Caco-2 (cell line): ENCODE results near the gene BAG3. TPM values are rescaled to one million over a fixed set of nuclear protein-coding genes. Genes with fewer than 3 reads are reported as not detected.

Experiments
- BruUV-seq: library from RNA; stranded (reverse); fragments of 400-500 nt; replicated peaks from 2 replicates; lab custom pipeline; 2021; lab: Mats Ljungman, UMichigan
- CTCF ChIA-PET: fragments of 300-600 bp; sonication (Branson Sonifier 250); formaldehyde crosslinking; loops from one replicate; lab custom pipeline; 2022; ENCODE audit warnings: antibody characterized with exemption; lab: Charles Lee
- POLR2A ChIA-PET: fragments of 300-600 bp; sonication (Branson Sonifier 250); formaldehyde crosslinking; loops from one replicate; lab custom pipeline; 2022; ENCODE audit warnings: antibody characterized with exemption; lab: Charles Lee
- DNase-seq, 2 experiments: peaks; one replicate each; pipeline versions ENCODE4 v3.0.0 to v3.0.0-alpha.2; 2020 to 2022
- H3K27me3 ChIP-seq: replicated peaks from 2 replicates; pipeline ENCODE4 v1.6.0; 2011; ENCODE audit warnings: low read length; ENCODE audit not compliant: control insufficient read depth, insufficient read depth
- H3K36me3 ChIP-seq: 2 replicates; pipeline ENCODE4 v1.5.1; 2011; ENCODE audit warnings: low read length; ENCODE audit not compliant: control insufficient read depth, insufficient read depth
- H3K4me1 ChIP-seq: fragments of 250-450 bp; sonication (Bioruptor Pico); 2 replicates; pipeline ENCODE4 v1.5.1; 2020; ENCODE audit warnings: mild to moderate bottlenecking
- H3K4me3 ChIP-seq: 2 replicates; pipeline ENCODE4 v1.5.1; 2011; ENCODE audit warnings: low read depth, mild to moderate bottlenecking, control low read depth, low read length
- H3K9me3 ChIP-seq: fragments of 250-450 bp; sonication (Bioruptor Pico); 2 replicates; pipeline ENCODE4 v1.5.1; 2020; ENCODE audit warnings: mild to moderate bottlenecking, moderate library complexity
- H3K27ac Mint-ChIP-seq: one replicate; pipeline ENCODE4 v1.8.0; 2022; ENCODE audit warnings: mixed read lengths; ENCODE audit not compliant: unreplicated experiment
- H3K27me3 Mint-ChIP-seq: one replicate; pipeline ENCODE4 v1.8.0; 2022; ENCODE audit warnings: mixed read lengths; ENCODE audit not compliant: insufficient read depth, unreplicated experiment
- H3K36me3 Mint-ChIP-seq: one replicate; pipeline ENCODE4 v1.8.0; 2022; ENCODE audit warnings: mild to moderate bottlenecking, mixed read lengths; ENCODE audit not compliant: insufficient read depth, unreplicated experiment
- H3K4me1 Mint-ChIP-seq: one replicate; pipeline ENCODE4 v1.8.0; 2022; ENCODE audit warnings: low read depth, mixed read lengths; ENCODE audit not compliant: unreplicated experiment
- H3K4me3 Mint-ChIP-seq: one replicate; pipeline ENCODE4 v1.8.0; 2022; ENCODE audit warnings: mild to moderate bottlenecking, moderate library complexity, mixed read lengths; ENCODE audit not compliant: unreplicated experiment
- H3K9me3 Mint-ChIP-seq: one replicate; pipeline ENCODE4 v1.8.0; 2022; ENCODE audit warnings: mixed read lengths; ENCODE audit not compliant: unreplicated experiment
- intact Hi-C: fragments of 100-400 bp; cut with micrococcal nuclease; formaldehyde crosslinking; loops from one replicate; pipeline ENCODE4 v1.10.0; 2022; ENCODE audit not compliant: unreplicated experiment
- total RNA-seq: library from RNA; stranded (reverse); gene quantifications from 2 replicates; pipeline ENCODE4 v1.2.3, GENCODE V29; 2022
- TF ChIP-seq, protein P1 (sequence below), 2 experiments: fragments of 200-600 bp in 1 of 2; IDR thresholded peaks; 1 replicate in 1 of 2; 2 replicates in 1 of 2; pipeline versions ENCODE4 v1.5.1 to v1.8.0; 2011 to 2022; ENCODE audit warnings: antibody characterized with exemption in 1 of 2, control low read depth in 1 of 2, inconsistent platforms in 1 of 2, low read depth in 1 of 2, low read length in 1 of 2, mild to moderate bottlenecking in 1 of 2, moderate library complexity in 1 of 2; ENCODE audit not compliant: insufficient read depth in 1 of 2, severe bottlenecking in 1 of 2, unreplicated experiment in 1 of 2

BAG3 gene
- total RNA-seq, 1 experiment from 2014 or later, result 30.7 TPM

DNA sequence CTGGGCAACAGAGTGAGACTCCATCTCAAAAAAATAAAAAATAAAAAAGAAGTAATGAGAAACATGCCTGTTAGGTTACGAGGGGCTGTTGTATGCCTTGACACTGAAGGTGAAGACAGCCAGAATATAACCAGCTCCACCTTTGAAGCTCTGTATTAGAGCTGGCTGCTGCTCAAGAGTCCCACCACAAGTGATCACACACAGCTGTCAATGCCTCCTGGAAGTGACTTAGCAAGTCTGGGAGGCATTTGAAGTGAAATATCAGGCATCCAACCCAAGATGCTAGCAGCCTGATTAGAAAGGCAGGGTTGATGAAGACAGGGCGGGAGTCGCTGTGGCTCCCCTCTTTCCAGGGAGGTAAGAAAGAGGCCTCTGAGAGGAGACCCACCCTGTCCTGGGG, 40.5 kb downstream of the BAG3 start:
- H3K36me3 ChIP-seq, result no peaks in the 10 kb centered on the region
- H3K27me3 ChIP-seq, result no peaks in the 10 kb centered on the region
- Mint-ChIP-seq H3K36me3 (peaks cover 9% of the 10 kb centered on the region), H3K9me3 (peaks cover 9% of the 10 kb centered on the region), H3K4me3 (no peak overlapping the region), H3K4me1 (peaks cover 30% of the 10 kb centered on the region), H3K27ac (no peak overlapping the region), H3K27me3 (no peaks in the 10 kb centered on the region)
- peaks cover 26% of the 10 kb centered on the region for H3K4me1 ChIP-seq
- ChIA-PET CTCF (no interaction called here), POLR2A (interaction anchor here (0.7 kb wide), 1 partner anchor 34 kb away, joined by 3 read pairs; the partner anchor contains the start of gene INPP5F)
- H3K4me3 ChIP-seq, result no peak overlapping the region
- TF ChIP-seq, protein P1, sequence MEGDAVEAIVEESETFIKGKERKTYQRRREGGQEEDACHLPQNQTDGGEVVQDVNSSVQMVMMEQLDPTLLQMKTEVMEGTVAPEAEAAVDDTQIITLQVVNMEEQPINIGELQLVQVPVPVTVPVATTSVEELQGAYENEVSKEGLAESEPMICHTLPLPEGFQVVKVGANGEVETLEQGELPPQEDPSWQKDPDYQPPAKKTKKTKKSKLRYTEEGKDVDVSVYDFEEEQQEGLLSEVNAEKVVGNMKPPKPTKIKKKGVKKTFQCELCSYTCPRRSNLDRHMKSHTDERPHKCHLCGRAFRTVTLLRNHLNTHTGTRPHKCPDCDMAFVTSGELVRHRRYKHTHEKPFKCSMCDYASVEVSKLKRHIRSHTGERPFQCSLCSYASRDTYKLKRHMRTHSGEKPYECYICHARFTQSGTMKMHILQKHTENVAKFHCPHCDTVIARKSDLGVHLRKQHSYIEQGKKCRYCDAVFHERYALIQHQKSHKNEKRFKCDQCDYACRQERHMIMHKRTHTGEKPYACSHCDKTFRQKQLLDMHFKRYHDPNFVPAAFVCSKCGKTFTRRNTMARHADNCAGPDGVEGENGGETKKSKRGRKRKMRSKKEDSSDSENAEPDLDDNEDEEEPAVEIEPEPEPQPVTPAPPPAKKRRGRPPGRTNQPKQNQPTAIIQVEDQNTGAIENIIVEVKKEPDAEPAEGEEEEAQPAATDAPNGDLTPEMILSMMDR (IDR thresholded peaks at IDR 0.05; ENCODE audit: insufficient read depth in 1 of 2, low read depth in 1 of 2, low read length in 1 of 2, severe bottlenecking in 1 of 2, unreplicated experiment in 1 of 2), result no peak
- no peaks in the 10 kb centered on the region; the same call in 1 of the 2 replicates for H3K9me3 ChIP-seq
- BruUV-seq, result no TSS peak
- DNase-seq, result no peak
- intact Hi-C loops, result no loop called here

DNA sequence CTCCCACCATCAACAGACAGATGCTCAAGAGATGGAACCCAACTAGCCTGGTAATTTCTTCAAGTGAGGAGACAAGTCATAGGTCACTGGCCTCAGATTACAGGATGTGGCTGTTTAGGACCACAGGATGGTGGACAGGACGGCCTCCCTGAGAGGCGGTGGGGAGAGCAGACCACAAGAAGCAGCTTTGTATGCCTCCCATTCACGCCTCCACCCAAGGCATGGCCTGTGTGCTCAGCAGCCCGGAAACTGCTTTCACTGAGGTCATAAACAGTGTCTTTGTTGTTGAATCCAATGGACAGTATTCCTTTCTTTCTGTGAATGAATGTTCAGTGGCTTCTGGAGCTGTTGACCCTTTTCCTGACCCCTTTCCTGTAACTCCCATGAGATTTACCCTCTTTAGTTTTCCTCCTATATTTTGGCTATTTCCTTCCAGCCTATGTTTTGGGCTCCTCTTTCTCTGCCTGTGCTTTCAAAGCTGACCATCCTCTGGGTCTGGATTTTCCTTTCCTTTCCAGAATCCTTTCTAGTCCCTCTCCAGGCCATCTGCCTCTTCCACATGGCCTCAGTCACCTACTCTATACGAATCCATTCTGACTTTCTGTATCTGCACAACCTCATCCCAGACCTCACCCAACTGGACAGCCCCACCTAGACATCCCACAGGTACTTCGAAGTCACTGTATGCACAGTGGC, 42.2 kb downstream of the BAG3 start:
- Mint-ChIP-seq H3K4me1 (peaks cover 15% of the 10 kb centered on the region), H3K27ac (no peak overlapping the region), H3K9me3 (peaks cover 9% of the 10 kb centered on the region), H3K4me3 (no peak overlapping the region), H3K27me3 (no peaks in the 10 kb centered on the region), H3K36me3 (no peaks in the 10 kb centered on the region)
- ChIA-PET CTCF (no interaction called here), POLR2A (interaction anchor here (1.2 kb wide), 1 partner anchor 13 kb away, joined by 7 read pairs; no protein-coding TSS in a partner anchor)
- DNase-seq, result no peak
- BruUV-seq, result no TSS peak
- intact Hi-C loops, result no loop called here
- Histone ChIP-seq H3K4me3 (no peak overlapping the region), H3K4me1 (peaks cover 12% of the 10 kb centered on the region), H3K27me3 (no peaks in the 10 kb centered on the region), H3K9me3 (no peaks in the 10 kb centered on the region; the same call in 1 of the 2 replicates), H3K36me3 (no peaks in the 10 kb centered on the region)
- TF ChIP-seq, protein P1 (IDR thresholded peaks at IDR 0.05; ENCODE audit: insufficient read depth in 1 of 2, low read depth in 1 of 2, low read length in 1 of 2, severe bottlenecking in 1 of 2, unreplicated experiment in 1 of 2), result no peak

DNA sequence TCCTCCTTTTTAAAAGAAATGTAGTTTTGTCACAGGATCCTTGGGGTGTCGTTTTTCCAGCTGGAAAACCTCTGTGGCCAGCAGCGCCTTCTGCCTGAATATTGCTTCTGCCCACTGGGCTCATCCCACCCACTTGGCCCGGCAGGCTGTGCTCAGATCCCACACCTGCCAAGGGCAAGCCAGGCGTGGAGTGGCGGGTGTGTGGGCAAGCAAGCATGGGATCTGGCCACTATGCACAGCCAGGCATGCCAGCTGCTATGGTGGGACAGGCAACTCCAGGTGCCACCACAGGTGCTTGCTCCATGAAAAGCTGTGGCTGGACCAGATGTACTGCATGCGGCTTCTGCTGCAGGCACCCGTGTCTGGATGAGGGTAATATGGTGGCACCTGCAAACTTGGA, 43.4 kb downstream of the BAG3 start:
- H3K4me3 Mint-ChIP-seq, result no peak overlapping the region
- no TSS peak for BruUV-seq
- peaks cover 9% of the 10 kb centered on the region for H3K9me3 Mint-ChIP-seq
- TF ChIP-seq, protein P1 (IDR thresholded peaks at IDR 0.05; ENCODE audit: insufficient read depth in 1 of 2, low read depth in 1 of 2, low read length in 1 of 2, severe bottlenecking in 1 of 2, unreplicated experiment in 1 of 2), result no peak
- peaks cover 8% of the 10 kb centered on the region for H3K4me1 Mint-ChIP-seq
- intact Hi-C loops, result no loop called here
- H3K9me3 ChIP-seq, result no peaks in the 10 kb centered on the region; the same call in 1 of the 2 replicates
- no peak for DNase-seq
- H3K27me3 Mint-ChIP-seq, result no peaks in the 10 kb centered on the region
- POLR2A ChIA-PET, result interaction anchor here (1.0 kb wide), 1 partner anchor 31 kb away, joined by 3 read pairs; the partner anchor contains the start of gene INPP5F
- no peaks in the 10 kb centered on the region for H3K36me3 ChIP-seq
- no peak overlapping the region for H3K27ac Mint-ChIP-seq
- H3K4me3 ChIP-seq, result no peak overlapping the region
- no peaks in the 10 kb centered on the region for H3K36me3 Mint-ChIP-seq
- H3K4me1 ChIP-seq, result no peaks in the 10 kb centered on the region; the same call in 1 of the 2 replicates
- CTCF ChIA-PET, result no interaction called here
- no peaks in the 10 kb centered on the region for H3K27me3 ChIP-seq
